Activated CD4-positive, CD25-positive, alpha-beta regulatory T cell treated with anti-CD3 and anti-CD28 coated beads, Interleukin-2, amount 50 U/mL, for 16 hours (primary cell): ENCODE data around the gene UCN.
A peak's percentile ranks its signal among the peaks of the same experiment; 100 is the strongest.
"Not testable (repeated sequence)": the region's sequence is repeated elsewhere in the genome, so short reads cannot be mapped to it uniquely, and the experiment has no call there.

Experiments
- DNase-seq: peaks from one replicate; pipeline ENCODE4 v3.0.0-alpha.2; 2020; ENCODE audit warnings: low read depth, low spot score

The UCN gene, protein sequence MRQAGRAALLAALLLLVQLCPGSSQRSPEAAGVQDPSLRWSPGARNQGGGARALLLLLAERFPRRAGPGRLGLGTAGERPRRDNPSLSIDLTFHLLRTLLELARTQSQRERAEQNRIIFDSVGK

DNA sequence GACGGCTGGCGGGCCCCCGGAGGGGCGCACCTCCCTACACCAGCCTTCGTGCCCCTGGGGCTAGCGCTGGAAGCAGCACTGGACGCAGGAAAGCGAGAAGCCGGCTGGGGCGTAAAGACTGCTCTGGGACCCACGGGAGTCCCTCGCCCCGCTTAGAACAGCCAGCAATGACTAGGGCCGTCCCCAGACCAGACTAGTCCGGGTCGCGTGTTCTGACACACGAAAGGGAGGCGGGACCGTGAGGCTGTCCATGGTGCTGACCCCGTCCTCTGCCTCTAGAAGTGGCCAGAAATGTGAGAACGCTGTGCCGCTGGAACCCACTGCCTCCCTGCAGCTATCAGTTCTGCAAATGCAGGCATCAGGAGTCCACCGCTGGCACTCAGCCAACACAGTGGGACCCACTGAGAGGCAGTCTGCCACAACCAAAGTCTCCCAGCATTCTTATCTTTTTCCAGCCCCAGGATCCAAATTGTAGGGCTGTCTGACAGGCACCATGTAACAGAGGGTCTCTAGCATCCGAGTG lies at the start of gene UCN:
UCN (minus strand) TSS at position 87 of the 523 bp plus-strand sequence. CDS start 550 bp downstream, outside the sequence.
- no peak for DNase-seq

DNA sequence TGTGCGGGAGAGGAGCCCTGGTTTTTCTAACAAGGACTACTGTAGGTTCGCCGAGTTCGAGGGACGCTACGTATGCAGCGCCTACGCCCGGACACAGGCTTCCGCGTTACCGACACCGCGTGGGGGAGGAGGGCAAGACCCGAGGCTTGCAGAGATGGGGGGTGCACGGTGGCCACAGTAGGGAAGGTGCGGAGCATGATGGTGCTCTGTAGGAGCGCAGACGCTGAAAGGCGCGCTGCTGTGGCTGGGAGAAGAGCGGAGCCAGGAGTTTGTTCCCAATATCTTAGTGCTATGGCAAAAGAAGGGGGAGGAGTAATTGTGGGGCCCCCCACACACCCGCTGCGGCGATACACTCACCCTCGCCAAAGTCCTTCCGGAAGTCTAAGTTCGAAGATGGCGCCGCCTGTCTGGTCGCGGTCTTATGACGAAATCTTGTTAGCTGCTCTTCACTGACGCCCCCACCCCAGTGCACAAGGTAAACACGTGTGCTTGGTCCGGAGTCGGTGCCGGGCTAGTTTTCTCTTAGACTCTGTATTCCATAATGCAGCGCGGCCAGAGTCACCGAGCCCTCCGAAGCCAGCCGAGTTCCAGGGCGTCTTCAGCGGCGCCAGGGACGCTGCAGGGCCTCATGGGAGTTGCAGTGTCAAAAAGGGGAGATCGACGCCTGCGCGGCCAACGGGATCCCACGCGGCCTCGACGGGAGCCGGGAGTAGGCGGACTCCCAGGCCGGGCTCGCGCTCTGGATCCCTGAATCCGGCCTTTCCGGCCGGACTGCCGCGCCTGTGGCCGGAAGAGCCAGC lies 48.3 kb upstream of the UCN start, which contains the start of gene GTF3C2:
GTF3C2 (minus strand) TSS at position 383 of the 800 bp plus-strand sequence. CDS start 13,210 bp downstream, outside the sequence.
- peak; percentile 92 for DNase-seq

DNA sequence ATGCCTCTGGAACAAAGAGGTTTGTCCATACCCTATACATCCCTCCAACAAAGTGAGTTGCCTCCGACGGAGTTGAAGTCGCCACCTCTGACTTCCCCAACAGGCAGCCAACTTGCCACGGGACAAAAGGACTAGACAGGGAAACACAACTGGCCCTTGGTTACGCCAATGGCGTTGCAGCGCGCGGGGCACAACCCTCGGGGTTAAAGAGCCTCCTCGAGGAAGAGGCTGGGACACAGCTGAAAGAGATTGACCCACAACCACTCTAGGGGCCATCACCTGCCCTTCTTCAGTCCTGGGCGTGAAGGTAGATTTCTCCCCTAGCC lies 47.8 kb upstream of the UCN start:
- no peak for DNase-seq

DNA sequence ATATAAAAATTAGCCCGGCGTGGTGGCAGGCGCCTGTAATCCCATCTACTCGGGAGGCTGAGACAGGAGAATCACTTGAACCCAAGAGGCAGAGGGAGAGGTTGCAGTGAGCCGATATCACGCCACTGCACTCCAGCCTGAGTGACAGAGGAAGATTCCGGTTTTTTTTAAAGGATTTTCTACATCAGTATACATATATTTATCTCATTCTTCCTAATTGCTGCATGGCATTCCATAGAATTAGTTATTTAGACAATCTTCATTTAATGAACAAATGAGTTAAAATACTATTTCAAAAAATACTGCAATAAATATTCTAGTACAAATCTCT lies 46.3 kb upstream of the UCN start:
- DNase-seq = no peak

DNA sequence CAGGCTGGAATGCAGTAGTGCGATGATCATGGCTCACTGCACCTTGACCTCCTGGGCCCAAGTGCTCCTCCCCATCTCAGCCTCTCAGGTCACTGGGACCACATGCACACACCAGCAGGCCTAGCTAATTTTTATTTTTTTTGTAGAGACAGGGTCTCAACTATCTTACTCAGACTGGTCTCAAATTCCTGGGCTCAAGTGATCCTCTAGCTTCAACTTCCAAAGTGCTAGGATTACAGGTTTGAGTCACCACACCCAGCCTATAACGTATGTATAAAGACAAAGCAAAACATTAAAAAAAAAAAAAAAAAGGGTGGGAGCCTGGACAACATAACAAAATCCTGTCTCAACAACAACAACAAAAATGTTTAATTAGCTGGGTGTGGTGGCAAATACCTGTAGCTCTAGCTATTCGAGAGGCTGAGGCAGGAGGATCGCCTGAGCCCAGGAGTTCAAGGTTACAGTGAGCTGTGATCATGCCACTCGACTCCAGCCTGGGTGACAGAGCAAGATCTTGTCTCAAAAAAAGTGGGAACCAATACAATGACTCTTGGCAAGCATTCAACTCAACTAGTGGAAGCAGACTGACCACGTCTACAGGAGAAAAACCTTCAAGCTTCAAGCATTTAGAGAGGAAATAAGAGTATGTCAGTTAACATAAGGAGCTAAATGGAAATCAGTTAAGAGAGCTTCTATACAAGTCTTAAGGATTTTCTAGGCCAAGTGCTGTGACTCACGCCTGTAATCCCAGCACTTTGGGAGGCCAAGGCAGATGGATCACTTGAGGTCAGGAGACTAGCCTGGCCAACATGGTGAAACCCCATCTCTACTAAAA lies 45.7 kb upstream of the UCN start:
- DNase-seq = no peak

DNA sequence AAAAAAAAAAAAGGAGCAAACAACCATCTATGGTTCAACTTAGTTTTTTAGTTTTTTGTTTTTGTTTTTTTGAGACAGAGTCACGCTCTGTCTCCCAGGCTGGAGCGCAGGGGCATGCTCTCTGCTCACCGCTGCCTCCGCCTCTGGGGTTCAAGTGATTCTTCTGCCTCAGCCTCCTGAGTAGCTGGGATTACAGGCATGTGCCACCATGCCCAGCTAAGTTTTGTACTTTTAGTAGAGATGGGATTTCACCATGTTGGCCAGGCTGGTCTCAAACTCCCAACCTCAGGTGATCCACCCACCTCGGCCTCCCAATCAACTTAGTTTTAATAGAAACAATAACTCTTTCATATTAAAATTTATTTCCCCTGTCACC lies 45.1 kb upstream of the UCN start:
- not testable (repeated sequence) for DNase-seq

DNA sequence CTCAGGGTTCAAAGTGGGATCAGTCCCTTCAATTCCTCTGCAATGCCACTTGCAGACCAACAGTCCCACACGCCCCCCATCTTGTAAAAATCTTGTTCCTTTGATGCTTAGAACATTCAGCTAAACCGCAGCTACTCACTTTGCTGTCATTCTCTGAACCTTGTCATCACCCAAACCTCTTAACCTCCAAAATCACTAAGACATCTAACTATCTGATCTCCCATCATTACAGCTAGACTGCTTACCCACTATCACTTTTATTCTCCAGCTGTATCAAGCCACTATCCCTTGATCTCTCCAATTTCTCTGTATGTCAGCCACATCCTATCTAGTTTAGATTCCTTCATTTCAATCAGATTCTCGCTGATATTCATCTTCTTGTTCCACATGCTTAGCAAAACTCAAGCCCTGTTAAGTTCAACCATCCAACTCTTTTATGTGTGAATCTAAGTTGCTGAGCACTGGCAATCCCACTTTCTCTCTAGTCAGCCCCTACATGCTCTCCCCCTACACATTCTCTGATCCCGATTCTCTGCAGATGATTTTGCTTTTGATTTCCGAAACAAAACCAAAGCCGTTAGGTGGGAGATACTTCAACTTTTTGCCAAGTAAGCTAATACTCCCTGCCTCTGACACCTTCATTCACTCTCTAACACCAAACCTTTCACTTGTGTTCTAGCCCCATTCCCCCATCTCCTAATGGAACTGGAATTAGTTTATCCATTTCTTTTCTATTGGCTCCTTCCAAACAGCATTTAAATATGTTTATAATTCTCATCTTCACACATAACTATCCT lies 43.8 kb upstream of the UCN start:
- DNase-seq = no peak

DNA sequence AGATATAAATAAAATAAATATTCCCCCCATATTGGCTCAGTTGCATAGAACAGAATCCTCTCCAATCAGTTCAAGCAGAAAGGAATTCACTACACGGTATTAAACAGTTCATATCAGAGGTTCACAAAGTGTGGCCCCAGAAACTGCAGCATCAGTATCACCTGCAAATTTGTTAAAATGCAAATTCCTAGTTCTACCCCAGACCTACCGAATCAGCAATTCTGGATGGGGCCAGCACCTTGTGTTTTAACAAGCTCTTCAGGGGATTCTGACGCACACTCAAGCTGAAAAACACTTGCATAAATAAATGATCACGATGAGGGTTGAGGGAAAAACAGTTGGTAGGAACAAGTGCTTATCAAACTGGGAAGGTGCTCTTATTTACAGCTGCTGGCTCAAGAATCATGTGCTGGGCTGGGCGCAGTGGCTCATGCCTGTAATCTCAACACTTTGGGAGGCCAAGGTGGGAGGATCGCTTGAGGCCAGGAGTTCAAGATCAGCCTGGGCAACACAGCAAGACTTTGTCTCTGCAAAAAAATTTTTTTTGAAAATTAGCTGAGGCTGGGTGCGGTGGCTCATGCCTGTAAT lies 42.0 kb upstream of the UCN start:
- no peak for DNase-seq

DNA sequence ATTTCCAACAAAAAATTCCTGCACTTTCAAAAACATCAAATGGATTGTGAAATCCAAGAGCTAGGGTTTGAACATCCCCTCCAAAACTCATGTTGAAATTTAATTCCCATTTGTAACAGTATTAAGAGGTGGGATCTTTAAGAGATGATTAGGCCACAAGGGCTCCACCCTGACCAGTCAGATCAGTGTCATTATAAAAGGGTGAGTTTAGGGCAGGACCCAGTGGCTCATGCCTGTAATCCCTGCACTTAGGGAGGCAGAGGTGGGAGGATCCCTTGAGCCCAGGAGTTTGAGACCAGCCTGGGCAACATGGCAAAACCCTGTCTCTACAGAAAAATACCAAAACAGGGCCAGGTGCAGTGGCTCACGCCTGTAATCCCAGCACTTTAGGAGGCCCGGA lies 39.4 kb upstream of the UCN start:
- no peak for DNase-seq

DNA sequence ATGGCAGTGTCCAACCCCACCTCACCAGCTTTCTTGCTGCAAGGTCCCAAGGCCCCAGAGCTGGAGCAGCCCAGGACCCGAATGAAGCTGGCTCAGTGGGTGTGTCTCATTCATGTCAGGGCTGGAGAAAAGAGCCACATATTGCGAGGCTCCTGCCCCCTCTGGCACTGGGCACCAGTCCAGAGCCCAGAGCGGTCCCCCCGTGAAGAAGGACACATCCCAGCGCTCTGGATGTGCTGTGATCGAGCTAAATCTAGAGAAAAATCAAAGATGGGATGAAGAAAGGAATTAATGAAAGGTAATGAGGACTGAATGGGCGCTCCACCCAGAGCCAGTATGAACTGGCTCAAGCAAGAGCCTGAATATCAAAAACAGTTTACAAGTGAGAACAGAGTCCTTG lies 27.9 kb upstream of the UCN start:
- no peak for DNase-seq

DNA sequence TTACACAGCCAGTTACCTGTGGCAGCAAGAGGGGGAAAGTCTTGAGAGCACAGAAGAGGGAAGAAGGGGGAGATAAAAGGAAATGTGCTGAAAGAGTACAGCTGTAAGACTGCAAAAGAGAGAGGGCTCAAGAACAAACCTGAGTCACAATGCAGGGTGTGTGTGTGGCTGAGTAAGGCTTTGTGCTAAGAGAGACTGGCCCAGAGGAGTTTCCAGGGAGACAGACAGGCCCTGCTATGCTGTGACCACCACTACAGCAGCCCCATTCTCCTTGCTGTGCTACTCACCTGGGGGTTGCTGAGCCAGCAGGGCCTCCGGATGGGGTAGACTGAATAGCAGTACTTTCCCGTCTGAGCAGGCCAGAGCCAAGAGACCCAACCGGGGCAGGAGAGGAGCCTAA lies 27.1 kb upstream of the UCN start:
- DNase-seq = no peak

DNA sequence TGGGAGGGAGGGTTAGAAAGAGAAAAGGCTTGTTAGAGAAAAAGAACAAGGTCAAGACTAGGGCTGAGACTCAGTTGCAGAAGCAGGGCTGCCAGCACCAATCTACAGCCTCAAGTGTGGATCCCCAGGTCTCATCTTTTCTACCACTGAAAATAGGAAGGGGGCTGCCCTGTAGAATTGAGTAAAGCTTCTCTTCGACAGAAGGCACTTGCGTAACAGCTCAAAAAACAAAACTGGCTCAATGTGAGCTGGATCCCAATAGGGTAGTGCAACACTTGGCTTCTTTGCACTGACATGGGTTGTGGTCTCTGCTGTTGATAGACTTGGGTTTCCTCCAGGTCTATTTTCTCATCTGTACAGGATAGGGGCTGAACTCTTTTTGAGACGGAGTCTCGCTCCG lies 16.5 kb upstream of the UCN start:
- no peak for DNase-seq

DNA sequence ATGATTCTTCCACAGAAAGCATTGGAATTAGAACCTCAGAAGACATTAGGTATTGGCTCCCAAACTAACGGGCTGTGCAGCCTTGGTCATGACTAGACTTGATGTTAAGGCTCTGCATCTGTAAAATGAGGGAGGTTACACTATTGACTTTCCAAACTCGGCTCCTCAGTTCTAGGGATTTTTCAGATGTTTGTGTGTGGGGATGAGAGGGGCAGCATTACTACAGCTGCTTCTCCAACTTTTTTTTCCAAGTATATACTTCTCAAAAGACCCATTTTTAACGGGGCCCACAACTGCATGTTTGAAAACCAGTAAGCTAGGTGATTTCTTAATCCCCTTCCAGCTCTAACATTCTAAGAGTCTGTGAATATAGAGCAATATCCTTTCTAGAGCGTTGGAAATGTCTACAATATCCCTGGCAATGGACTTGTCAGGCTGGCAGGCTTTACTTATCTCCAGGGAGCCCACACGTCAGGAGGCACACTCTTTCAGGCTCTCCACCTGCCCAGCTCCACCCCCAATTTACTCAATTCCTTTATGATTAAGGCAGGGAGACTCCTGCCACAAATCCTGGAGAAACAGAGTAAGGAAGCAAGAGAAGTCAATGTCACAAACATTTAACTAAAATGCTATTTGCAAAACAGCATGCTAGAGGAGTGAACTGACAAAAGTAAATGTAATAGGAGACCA lies 15.5 kb upstream of the UCN start:
- DNase-seq = no peak

DNA sequence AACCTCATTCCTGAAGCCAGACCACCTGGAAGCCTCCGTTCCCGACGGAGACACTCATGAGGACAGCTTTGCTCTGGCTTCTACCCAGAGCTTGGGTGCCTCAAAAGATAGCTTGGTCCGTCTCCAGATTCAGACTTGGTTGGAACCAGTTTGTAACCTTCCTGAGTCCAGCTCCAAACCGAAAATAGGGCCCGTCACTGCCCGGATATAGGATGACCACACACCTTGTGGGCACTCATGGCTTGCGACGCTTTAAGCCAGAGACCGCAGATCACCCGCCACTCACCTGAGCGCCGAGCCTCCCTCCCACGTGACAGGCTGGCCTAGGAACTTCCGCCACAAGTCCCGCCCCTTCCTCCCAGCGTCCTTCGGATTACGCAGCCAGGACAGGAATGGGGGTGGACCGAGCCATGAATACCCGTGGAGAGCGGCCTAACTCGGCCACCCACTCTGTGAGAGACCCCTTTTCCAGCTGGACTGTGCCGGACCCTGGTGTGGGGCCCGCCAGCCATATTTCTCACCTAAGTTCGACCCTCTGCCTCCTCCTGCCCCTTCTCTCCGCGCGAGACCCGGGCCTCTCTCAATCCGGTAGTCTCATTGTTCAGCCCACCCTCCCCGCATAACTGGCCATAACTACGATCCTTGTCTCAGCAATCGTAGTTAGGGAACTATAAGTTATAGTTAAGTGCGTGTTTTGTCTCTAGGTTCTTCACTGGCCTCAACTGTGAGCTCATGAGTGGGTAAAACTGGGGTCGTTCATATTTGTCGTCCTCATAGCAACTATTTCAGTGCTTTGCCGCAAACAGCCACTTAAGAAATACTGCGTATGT lies 14.7 kb upstream of the UCN start, which contains the start of gene MPV17:
MPV17 (minus strand) TSS at position 332 of the 830 bp plus-strand sequence. CDS start 580 bp downstream, outside the sequence.
- peak; percentile 75 for DNase-seq

DNA sequence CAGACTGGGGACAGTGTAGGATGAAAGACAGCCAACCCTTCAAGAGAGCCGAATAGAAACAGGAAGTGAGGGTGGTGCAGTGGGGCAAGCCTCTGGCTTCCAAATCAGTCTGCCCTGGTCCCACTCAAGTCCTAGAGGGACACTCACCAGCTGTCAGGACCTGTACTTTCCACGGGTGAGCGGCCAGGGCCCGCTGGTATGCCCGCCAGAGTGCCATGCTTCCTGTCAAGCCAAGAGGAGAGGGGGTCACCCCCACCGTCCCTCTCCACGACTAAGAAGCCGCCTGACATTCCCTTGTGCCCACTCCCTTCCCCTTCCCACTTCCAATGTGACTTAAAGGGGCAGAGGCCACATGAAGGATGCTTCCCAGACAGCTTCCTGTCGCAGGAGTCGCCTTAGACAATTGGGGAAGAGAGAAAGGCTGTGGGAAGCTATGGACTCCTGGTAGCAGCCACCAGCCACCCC lies 14.1 kb upstream of the UCN start:
- DNase-seq = no peak

DNA sequence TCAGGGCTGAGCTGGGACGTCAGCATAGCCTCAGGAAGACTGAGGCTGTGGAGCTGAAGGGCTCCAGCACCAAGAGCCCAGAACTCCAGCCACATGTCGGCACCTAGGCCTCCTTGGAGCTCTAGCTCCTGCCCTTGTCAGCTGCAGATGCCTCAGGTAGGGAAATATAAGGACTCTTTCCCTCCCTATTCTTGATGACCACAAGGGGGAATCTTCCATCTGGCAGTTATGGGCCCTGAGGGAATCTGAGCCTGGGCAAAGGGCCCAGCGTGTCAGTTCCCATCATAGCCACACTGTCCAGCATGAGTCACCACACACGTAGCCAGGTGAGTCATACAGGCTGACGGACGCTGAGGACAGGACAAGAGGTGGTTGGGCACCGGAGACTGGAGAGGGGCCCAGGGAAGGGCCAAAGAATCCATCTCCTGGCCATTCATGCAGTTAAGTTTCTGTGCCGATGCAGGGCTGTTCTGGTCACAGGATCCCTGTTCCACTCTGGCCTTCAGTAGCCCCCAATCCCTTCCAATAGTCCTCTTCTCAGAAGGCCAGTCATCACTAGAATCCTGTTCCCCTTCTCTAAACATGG lies 12.8 kb upstream of the UCN start:
- no peak for DNase-seq

DNA sequence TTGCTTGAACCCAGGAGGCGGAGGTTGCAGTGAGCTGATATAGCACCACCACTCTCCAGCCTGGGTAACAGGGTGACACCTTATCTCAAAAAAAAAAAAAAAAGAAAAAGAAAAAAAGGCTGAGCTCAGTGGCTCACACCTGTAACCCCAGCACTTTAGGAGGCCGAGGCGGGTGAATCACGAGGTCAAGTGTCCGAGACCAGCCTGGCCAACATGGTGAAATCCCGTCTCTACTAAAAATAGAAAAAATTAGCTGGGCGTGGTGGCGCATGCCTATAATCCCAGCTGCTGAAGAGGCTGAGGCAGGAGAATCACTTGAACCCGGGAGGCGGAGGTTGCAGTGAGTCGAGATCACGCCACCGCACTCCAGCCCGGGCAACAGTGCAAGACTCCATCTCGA lies 11.6 kb upstream of the UCN start:
- not testable (repeated sequence) for DNase-seq

DNA sequence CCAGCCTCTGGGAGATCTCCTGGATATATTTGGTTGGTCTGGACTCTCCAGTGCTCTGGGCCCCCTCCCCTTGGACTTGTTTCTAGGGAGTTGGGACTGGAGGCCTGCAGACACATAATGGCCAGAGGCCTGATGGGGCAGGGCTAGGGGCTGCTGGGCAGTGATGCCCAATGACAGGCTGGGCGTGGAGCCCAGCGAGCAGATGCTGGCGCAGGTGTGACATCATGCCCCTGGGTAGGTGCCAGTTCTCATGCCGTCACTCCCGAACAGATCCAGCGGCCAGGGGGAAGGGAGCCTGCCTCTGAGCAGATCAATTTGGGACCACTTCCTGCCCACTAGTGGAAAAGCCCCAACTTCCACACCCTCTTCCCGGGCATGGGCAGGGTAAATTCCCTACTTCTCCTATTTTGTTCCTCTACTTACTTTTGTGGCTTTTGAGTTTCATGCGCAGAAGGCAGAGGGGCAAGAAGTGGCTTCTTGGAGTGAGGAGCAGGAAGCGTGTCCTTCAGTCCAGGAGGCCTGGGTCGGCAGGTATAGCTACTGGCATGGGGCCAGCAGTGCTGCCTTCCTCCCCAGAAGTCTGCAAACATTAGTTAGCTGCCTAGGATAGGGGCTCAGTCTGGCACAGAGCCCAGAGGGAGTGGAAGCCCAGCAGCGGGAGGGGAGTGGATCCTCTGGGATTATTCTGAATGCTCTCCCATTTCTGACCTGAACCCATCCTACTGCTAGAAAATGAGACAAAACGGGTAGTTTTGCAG lies 8.6 kb upstream of the UCN start:
- DNase-seq = no peak
